Stimulated activated CD8-positive, alpha-beta memory T cell treated with anti-CD3 and anti-CD28 coated beads, Interleukin-4, amount 100 ng/mL, for 48 hours (primary cell): ENCODE measurements around the gene PDLIM4.

Experiments
- DNase-seq: peaks from one replicate; pipeline ENCODE4 v3.0.0-alpha.2; 2020

PDLIM4 gene

DNA sequence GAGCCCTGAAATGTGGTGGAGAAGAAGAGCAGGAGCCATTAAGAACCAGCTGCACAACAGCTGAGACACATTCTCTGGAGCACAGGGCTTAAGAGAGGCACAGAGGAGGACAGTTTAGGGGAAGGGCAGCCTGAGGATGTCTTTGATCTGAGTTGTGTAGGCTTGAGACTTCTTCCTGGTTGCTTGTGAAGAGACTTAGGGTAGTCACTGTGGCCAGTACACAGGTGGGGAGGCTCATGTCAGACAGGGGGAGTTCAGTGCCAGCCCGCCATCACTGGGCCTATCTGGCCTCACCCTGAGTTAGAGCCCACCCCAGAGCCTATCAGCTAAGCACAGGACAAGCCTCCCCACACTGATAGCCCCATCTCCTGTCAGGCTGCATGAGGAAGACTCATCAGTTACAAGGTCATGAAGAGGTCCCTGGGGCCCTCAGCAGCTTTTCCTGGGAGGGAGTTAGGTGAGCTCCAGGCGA, 56.5 kb downstream of the PDLIM4 start:
- no peak for DNase-seq

- no peak for DNase-seq
Observed at GRCh38 chr5:132315529-132316067, 58.1 kb downstream of the PDLIM4 start.

GRCh38 chr5:132319975-132320374, 62.5 kb downstream of the PDLIM4 start:
- DNase-seq, result no peak

- DNase-seq, result no peak
Observed at GRCh38 chr5:132321109-132321721, 63.7 kb downstream of the PDLIM4 start.

DNA sequence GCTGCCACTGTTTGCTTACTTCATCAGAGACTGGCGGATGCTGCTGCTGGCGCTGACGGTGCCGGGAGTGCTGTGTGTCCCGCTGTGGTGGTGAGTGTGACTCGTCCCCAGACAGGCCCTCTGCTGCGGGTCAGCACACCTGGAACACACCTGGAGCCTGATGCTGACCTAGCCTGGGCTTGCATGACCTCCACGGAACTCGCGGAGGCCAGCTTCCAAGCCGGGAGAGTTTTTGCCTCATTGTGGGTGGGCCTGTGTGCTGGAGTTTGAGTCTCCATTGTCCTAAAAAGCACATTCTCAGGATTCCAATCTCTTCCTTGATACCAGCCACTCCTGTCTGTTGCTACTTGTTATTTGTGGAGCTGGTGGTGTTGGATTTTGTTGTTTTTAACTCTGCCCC, 64.8 kb downstream of the PDLIM4 start:
- DNase-seq, result no peak
